Activated CD8-positive, alpha-beta memory T cell treated with anti-CD3 and anti-CD28 coated beads for 36 hours (primary cell): Measurements from ENCODE around the gene SV2A. TPM values are rescaled to one million over a fixed set of nuclear protein-coding genes. Genes with fewer than 3 reads are reported as not detected.

Experiments used
- CTCF ChIA-PET: fragments of 350-600 bp; sonication (Branson Sonifier 250); formaldehyde crosslinking; loops from one replicate; lab custom pipeline; 2021; ENCODE audit warnings: antibody characterized with exemption; lab: Charles Lee
- POLR2A ChIA-PET: fragments of 350-600 bp; sonication (Branson Sonifier 250); formaldehyde crosslinking; loops from one replicate; lab custom pipeline; 2021; ENCODE audit warnings: antibody characterized with exemption; lab: Charles Lee
- total RNA-seq, 2 experiments: library from RNA; stranded (reverse); gene quantifications; one replicate each; pipeline ENCODE4 v1.2.3, GENCODE V29; 2021

The SV2A gene
- total RNA-seq, 2 experiments from 2014 or later = 8.5 to 8.8 TPM

DNA sequence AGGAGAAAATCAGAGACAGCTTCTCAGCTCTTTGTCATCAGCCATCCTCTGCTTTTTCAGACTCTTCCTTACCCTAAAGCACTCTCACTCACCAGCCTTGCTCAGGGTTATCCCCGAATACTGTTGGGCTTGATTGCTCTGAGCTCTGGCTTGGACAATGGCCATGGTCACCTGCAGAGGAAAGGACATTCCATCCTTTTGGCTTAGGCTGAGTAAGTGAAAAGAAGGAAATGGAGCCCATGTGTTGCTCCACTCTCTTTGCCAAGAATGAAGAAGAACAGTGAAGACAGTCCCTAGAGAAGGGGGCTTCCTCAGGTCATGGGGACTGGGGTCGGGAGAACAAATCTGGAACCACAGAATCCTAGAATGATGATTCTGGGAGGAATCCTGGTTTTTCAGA is 16.7 kb upstream of the SV2A start:
- ChIA-PET POLR2A (no interaction called here), CTCF (no interaction called here)

DNA sequence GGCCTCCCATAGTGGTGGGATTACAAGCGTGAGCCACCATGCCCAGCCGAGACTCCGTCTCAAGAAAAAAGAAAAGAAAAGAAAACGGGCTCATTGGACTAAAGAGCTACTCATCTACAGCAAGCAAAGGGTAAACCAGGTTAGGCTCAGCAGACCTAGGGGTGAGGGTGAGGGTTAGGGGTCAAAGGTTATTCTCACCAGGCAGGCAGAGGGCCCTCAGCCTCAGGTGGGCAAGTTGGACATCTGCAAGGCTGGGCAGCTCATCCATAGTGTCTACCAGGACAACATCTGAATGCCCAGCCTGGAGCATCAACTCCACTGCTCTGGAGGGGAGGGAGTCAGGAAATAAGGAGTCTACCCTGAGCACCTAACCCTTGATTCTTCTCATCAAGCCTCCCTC is 15.6 kb upstream of the SV2A start:
- POLR2A ChIA-PET = no interaction called here
- CTCF ChIA-PET = interaction anchor here (0.7 kb wide), 1 partner anchor 239 kb away, joined by 3 read pairs; no protein-coding TSS in a partner anchor

DNA sequence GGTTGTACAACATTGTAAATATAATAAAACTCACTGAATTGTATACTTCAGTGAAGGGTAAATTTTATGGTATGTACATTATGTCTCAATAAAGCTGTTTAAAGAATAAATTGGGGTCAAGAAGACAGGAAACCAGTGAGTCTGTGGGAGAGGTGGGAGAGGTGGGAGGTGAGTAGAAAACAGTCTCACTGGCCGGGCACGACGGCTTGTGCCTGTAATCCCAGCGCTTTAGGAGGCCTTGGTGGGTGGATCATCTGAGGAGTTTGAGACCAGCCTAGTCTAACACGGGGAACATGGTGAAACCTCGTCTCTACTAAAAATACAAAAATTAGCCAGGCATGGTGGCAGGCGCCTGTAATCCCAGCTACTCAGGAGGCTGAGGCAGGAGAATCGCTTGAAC is 14.8 kb upstream of the SV2A start:
- ChIA-PET POLR2A (interaction anchor here (1.5 kb wide), 1 partner anchor 44 kb away, joined by 3 read pairs; a partner anchor contains a TSS), CTCF (no interaction called here)

DNA sequence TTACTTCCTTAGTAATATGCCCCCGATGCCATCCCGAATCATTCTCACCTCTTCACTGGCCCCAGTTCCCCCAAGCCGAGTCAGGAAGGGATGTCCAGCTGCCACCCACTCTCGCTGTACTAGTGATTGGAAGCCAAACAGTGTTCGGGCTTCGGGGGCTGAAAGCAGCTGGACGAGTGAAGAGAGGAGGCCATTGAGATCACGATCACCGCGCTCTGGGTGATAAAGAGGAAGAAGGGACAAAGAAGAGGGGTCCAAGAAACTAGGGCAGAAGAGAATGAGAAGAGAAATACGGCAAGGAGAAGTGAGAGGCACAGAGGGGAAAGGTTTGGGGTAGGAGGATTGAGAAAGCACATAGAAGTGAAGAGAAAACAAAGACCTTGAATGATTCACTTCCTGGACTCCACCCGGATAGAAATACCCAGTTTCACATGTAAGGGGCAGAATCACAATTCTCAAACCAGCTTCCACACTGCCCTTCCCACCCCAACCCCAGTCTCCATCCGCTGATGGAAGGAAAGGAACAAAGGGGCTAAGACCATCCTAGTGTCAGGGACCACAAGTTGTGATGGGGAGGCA is 13.7 kb upstream of the SV2A start:
- ChIA-PET POLR2A (interaction anchor here (1.5 kb wide), 1 partner anchor 43 kb away, joined by 3 read pairs; a partner anchor contains a TSS), CTCF (no interaction called here)

DNA sequence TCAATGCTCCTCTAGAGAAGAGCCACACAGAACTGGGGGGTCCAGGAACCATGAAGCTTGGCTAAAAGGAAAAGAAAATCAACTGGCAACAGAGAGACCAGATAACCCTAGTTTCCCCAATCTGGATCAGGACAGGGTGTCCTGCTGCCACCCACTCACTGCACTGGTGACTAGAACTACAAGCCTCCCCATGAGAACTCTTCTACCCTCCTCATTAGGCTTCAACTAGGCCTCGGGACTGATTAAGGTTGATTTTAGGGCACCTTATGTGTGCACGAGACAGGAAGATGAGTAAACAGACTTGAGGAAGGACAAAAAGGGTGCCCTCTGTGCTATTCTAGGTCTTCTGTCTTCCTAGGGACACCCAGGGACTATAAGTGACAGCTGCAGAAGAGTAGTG is 12.2 kb upstream of the SV2A start:
- ChIA-PET POLR2A (interaction anchor here (0.8 kb wide), 1 partner anchor 9 kb away, joined by 4 read pairs; no protein-coding TSS in a partner anchor), CTCF (no interaction called here)

DNA sequence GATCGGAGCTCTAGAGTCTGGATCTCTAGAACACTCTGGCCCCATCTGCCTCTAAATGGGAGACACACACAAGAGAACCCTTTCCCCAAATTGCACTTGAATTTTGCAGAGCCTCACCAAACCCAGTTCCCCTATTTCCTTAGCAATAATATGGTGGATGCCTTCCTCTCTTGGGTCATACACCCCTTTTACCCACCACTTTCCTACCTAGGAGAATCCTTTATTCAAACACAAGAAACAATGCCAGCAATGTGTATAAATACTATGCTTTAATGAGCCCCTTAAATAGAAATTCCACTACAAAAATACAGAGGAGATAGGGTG is 10.7 kb upstream of the SV2A start:
- ChIA-PET CTCF (interaction anchor here (1.0 kb wide), 1 partner anchor 40 kb away, joined by 3 read pairs; a partner anchor contains a TSS), POLR2A (interaction anchor here (0.8 to 1.1 kb wide), 3 partner anchors 11 to 41 kb away, joined by 3 to 13 read pairs (median 3); a partner anchor contains a TSS)

DNA sequence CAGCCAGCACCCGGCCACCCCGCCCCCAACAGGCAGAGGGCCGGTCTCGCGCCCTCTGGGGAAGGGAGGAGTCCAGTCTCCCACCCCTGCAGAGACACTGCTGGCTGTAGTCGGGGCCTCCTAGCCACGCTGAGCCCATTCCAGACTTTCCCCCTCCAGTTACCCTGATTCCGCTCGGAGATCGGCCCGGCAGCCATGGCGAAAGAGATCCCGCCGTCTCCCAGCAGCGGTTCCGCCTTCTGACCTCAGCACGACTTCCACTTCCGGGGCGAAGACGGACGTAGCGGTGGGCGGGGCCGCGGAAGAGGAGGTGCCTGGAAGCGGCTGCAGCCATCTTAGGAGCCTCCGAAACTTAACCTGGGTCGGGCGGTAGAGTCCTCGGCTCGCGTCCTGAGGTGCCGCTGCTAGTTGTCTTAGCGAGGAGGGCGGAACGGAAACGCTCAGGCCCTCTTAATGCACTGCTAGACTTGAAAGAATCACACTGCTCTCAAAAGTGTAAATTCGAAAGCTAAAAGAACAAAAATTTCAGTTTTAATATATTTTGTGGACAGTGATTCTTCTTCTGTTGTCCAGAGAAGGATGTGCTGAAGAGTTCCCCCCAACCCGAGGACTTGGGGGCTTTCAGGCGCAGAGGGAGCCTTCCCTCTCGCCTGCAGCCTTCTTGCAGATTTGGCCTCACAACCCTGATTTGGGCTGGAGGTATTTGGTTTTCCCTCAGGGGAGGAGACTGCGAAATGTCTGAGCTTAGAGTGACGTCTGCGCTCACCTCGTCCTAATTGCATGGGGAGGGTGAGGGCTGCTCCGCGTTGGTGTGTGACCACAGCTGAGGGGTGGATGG is 10.1 kb upstream of the SV2A start, which contains the start of gene SF3B4:
Gene SF3B4, minus strand, starts transcription at position 241 of the 838 bp plus-strand sequence. Its CDS starts 44 bp downstream, at position 197.
- CTCF ChIA-PET = interaction anchor here (1.0 kb wide), 1 partner anchor 40 kb away, joined by 3 read pairs; a partner anchor contains a TSS

DNA sequence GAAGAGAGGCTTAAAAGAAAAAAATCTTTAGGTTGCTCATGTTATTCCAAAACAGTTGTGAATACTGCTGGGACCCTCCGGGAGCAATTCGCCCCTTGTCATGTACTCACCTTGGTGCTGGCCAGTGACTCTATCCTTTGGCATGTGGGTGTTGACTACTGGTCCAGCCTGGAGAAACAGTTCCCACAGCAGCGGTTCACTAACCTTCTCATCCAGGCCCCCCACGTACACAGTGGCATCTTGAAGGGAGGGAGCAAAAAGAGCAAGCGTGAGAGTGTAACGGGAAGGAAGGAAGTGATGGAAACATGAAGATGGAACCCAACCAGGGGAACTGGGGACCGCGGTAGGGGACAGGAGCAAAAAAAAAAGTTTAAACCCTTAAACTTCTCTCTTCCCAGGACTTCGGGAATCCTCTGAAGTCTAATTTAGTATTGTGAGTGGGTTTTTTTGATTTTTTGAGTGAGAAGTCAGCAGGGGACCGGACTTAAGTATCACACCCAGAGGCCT is 9.5 kb upstream of the SV2A start:
- ChIA-PET CTCF (no interaction called here), POLR2A (no interaction called here)

More for the DNA sequence above, 10.1 kb upstream of the SV2A start, which contains the start of gene SF3B4:
- POLR2A ChIA-PET = interaction anchor here (0.6 to 1.1 kb wide), 4 partner anchors 11 to 256 kb away, joined by 3 to 13 read pairs (median 4); a partner anchor contains a TSS

DNA sequence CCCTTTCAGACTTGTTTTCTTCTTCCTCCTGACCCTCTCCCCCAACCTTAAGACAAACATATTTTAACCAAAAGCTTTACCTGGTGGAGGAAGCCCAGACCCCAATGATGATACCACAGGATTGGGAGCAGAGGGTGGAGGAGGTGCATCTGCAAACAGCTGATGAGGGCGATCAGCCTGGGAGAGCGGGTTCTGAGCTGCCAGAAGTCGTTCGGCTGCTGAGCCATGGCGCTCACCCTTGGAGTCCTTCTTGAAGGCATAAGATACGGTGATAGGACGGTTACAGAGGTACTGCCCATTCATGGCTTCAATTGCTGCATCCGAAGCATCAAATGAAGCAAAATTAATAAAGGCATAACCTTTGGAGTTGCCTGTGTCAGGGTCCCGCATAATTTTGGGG is 8.7 kb upstream of the SV2A start:
- ChIA-PET POLR2A (no interaction called here), CTCF (no interaction called here)

DNA sequence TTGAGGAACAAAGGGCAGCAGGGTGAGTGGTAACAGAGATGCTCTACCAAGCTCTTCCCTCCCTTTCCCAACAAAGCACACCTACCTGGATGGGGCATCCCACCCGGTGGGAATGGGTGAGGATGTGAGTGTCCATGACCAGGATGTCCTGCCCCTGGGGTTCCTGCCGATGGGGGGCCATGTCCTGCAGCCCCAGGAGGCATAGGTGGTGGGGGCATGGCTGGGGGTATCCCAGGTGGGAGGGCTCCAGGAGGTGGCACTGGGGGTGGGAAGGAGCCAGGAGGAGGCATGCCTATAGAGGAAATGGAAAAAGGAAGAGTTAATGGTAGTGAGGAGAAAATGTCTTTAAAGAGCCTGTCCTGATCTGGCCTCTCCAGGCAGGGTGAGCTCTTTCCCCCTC is 8.1 kb upstream of the SV2A start:
- ChIA-PET CTCF (no interaction called here), POLR2A (no interaction called here)

DNA sequence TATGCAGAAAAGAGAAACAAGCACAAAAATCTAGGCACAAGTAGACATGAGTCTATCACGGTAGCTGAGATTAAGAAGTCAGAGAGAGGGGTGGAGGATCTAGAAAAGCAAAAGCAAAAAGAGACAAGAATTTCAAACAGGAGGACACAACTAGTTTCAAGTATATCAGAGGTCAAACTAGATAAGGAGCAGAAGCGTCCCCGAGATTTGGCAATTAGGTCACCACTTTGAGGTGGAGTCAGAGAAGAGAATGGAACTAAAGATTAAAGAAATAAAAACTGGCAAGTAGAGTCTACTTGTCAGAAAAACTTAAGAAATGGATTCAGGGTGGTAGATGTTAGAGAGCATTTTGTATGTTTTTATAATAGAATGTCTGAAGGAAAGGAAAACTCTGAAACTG is 7.7 kb upstream of the SV2A start:
- CTCF ChIA-PET = no interaction called here
- POLR2A ChIA-PET = no interaction called here

DNA sequence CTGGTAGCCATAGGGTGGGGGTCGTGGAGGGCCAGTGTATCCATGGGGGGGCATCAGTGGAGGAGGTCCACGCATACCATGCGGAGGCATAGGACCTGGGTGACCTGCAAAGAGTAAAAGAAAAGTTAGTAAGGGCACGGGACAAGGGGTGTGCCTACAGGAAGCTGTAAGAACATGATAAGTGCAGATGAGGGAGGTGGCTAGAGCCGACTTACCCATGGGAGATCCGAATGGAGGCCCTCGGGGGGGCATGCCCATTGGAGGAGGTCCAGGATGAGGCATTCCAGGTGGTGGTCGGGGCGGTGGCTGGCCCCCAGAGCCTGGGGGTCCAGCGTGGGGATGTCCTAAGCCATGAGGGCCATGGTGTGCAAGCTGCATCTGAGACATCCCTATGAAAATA is 6.0 kb upstream of the SV2A start:
- POLR2A ChIA-PET = no interaction called here

DNA sequence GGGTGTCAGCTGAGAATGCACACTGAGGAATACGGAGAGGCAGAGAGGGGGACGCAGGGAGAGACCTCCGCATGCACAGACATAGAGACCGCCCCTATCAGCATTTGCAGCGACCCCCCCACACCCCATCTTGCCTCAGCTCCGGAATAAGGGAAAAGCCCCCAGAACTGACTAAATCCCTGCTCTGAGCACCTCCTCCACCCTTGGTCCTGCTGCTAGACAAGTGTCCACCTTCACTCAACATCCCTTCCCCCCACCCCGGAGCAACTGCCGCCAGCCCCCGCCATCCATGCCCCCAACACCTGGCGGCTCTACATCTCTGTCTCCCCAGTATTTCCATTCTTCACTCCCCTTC is 769 bp downstream of the SV2A start:
- ChIA-PET POLR2A (interaction anchor here (1.9 kb wide), 1 partner anchor 30 kb away, joined by 6 read pairs; a partner anchor contains a TSS), CTCF (interaction anchor here (1.3 kb wide), 1 partner anchor 270 kb away, joined by 3 read pairs; no protein-coding TSS in a partner anchor)

More for the DNA sequence above, 6.0 kb upstream of the SV2A start:
- CTCF ChIA-PET = no interaction called here

DNA sequence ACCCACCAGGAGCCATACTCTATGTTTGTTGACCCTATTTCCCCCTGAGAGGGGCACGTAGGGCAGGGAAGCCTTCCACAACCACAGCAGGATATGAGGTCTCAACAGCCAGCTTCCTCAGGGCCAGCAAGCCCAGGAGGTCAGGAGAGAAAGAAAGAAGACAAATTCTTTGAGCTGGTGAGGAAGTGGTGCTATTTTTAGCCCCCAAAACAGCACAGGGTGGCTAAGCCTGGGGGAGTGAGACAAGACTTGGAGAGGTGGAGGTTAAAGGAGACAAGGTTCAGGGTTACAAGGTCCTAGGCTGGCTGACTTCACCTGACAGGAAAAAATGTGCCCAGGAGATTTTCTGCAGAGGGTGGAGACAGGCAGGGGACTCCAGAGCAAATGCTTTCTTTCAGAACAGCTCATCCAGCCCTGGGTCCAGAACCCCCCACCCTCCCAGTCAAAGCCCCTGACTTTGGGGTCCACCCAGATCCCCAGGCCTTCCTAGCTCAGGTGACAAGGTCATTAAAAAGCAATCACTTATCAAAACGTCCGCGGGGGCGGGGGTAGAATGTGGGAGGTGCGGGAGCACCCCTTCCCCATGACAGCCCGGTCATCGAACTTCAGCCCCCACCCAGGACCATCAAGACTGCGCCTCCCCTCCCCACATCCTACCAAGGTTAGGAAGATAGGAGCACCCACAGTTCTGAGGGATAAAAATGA is 1.3 kb downstream of the SV2A start:
- CTCF ChIA-PET = interaction anchor here (1.3 kb wide), 1 partner anchor 271 kb away, joined by 3 read pairs; no protein-coding TSS in a partner anchor
- POLR2A ChIA-PET = interaction anchor here (1.9 kb wide), 1 partner anchor 29 kb away, joined by 6 read pairs; a partner anchor contains a TSS

DNA sequence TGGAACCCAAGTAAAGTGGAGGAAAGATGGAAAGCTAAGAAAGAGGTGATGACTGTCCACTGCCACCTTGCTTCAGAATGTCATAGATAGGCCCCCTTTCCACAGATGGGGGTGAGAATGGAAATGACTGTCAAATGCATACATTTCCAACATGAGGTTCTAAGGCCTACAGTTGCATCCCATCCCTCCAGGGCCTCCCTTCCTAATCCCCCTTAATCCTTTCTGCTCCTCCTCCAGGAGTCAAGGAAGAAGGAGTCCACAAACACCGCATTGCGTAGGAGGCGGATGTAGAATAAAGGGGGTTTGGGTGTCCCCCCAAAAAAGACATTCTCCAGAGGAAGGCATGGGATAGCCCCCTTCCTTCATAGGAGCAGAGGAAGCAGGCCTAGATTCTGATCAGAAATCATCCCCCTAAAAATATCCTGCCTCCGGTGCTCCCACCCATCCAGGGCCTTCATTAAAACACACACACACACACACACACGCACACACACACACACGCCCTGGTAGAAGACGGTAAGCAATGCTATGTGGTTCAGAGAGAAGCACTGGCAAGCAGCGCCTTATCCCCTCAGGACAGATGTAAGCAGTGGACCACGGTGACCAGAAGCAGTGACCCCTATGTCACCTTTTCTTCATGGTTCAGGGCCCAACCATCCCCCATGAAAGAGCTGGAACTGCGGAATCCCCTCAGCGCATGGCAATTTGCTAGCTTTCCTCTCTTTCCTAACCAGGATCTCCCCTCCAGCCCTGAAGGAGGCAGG is 2.0 kb downstream of the SV2A start:
- CTCF ChIA-PET = interaction anchor here (0.8 to 1.3 kb wide), 2 partner anchors 254 to 271 kb away, joined by 3 read pairs; no protein-coding TSS in a partner anchor

DNA sequence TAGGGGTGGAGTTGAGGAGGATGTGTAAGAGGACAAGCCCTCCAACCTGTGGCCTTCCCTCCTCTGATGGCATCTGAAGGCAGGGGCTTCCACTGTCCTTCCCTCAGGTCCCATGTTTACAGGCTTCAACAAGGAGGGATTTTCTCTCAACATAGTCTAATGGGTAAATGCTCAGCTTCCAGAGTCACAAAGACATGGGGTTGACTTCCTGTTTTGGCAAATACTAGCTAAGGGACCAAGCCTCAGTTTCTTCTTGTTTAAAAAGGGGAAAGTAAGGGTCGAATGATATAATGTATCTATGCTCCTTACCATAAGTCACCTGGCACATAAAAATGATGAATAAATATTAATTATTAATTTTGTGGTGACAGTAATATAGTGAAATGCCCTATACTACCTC is 3.1 kb downstream of the SV2A start:
- CTCF ChIA-PET = interaction anchor here (0.8 kb wide), 1 partner anchor 255 kb away, joined by 3 read pairs; no protein-coding TSS in a partner anchor
- POLR2A ChIA-PET = no interaction called here

More for the DNA sequence above, 2.0 kb downstream of the SV2A start:
- POLR2A ChIA-PET = interaction anchor here (1.9 kb wide), 1 partner anchor 29 kb away, joined by 6 read pairs; a partner anchor contains a TSS

DNA sequence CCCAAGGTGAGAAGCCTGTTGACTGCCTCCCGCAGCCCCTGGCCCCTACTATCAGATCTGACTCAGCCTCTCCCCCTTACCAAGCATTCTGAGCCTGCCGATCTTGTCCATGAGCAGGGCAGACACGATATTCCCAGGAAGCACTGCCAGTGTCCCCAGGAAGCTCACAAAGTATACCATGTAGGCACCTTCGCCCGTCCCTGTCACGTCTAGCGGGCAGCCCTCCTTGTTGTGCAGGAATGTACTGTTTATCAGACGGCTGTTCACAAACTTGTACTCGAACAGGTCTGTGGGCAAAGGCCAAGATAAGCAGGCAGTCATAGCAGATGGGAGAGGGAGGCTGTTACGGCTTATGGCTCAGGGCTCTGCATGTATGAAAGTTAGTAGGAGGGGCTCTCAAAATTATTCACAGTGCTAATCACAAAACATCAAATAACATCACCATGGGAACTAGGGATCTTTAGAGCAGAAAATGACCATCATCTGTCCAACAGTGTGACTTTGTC is 11.0 kb downstream of the SV2A start:
- ChIA-PET CTCF (no interaction called here), POLR2A (interaction anchor here (0.6 kb wide), 1 partner anchor 329 kb away, joined by 3 read pairs; no protein-coding TSS in a partner anchor)
